Measurements from ENCODE around the gene CACNG4. TPM values are rescaled to one million over a fixed set of nuclear protein-coding genes. Genes with fewer than 3 reads are reported as not detected.

CACNG4 gene
- total RNA-seq, 2 donors from 2014 or later = 9.5 to 12.9 TPM

- Histone ChIP-seq H3K36me3 (no peaks in the 10 kb centered on the region), H3K4me3 (no peak overlapping the region), H3K27me3 (replicated peaks; ENCODE audit: insufficient read depth) (no peaks in the 10 kb centered on the region), H3K4me1 (replicated peaks) (no peaks in the 10 kb centered on the region), H3K9me3 (no peaks in the 10 kb centered on the region), H3K27ac (no peak overlapping the region)
- no peak for TF ChIP-seq POLR2AphosphoS5 (IDR thresholded peaks at IDR 0.05)
- no peak for TF ChIP-seq CTCF (IDR thresholded peaks at IDR 0.05)
- TF ChIP-seq POLR2A (IDR thresholded peaks at IDR 0.05) = no peak
- WGBS = 34% methylated on average over 2 of the region's 2 CpGs
- DNase-seq (ENCODE audit: low spot score) = no peak
- intact Hi-C loops (cut with DNase I) = no loop called here
Observed at GRCh38 chr17:67066717-67067116, 102.2 kb downstream of the CACNG4 start.

- TF ChIP-seq POLR2AphosphoS5 (IDR thresholded peaks at IDR 0.05) = no peak
- no peak for TF ChIP-seq POLR2A (IDR thresholded peaks at IDR 0.05)
- TF ChIP-seq CTCF (IDR thresholded peaks at IDR 0.05) = no peak
- no peak overlapping the region for H3K4me3 ChIP-seq
- DNase-seq (ENCODE audit: low spot score) = no peak
- no peak overlapping the region for H3K27ac ChIP-seq
- H3K27me3 ChIP-seq (replicated peaks; ENCODE audit: insufficient read depth) = no peaks in the 10 kb centered on the region
- H3K36me3 ChIP-seq = no peaks in the 10 kb centered on the region
- no peaks in the 10 kb centered on the region for H3K9me3 ChIP-seq
- H3K4me1 ChIP-seq (replicated peaks) = no peaks in the 10 kb centered on the region
- 91% methylated on average over 13 of the region's 13 CpGs for WGBS
- intact Hi-C loops (cut with DNase I) = no loop called here
Observed at GRCh38 chr17:67067571-67068482, 103.3 kb downstream of the CACNG4 start.

GRCh38 chr17:67068999-67069398 is 104.5 kb downstream of the CACNG4 start:
- no peak overlapping the region for H3K4me3 ChIP-seq
- 60% methylated on average over 3 of the region's 3 CpGs for WGBS
- no peaks in the 10 kb centered on the region for H3K9me3 ChIP-seq
- intact Hi-C loops (cut with DNase I) = no loop called here
- no peaks in the 10 kb centered on the region for H3K4me1 ChIP-seq (replicated peaks)
- H3K36me3 ChIP-seq = no peaks in the 10 kb centered on the region
- H3K27me3 ChIP-seq (replicated peaks; ENCODE audit: insufficient read depth) = no peaks in the 10 kb centered on the region
- H3K27ac ChIP-seq = no peak overlapping the region
- DNase-seq (ENCODE audit: low spot score) = no peak
- TF ChIP-seq CTCF (IDR thresholded peaks at IDR 0.05) (no peak), POLR2A (IDR thresholded peaks at IDR 0.05) (no peak), POLR2AphosphoS5 (IDR thresholded peaks at IDR 0.05) (no peak)

- 61% methylated on average over 5 of the region's 5 CpGs for WGBS
- no peaks in the 10 kb centered on the region for H3K36me3 ChIP-seq
- no peak for TF ChIP-seq CTCF (IDR thresholded peaks at IDR 0.05)
- TF ChIP-seq POLR2AphosphoS5 (IDR thresholded peaks at IDR 0.05) = no peak
- no peak for TF ChIP-seq POLR2A (IDR thresholded peaks at IDR 0.05)
- H3K4me1 ChIP-seq (replicated peaks) = no peaks in the 10 kb centered on the region
- intact Hi-C loops (cut with DNase I) = no loop called here
- H3K27ac ChIP-seq = no peak overlapping the region
- H3K27me3 ChIP-seq (replicated peaks; ENCODE audit: insufficient read depth) = no peaks in the 10 kb centered on the region
- H3K9me3 ChIP-seq = no peaks in the 10 kb centered on the region
- no peak overlapping the region for H3K4me3 ChIP-seq
- DNase-seq (ENCODE audit: low spot score) = no peak
Observed at GRCh38 chr17:67069603-67070136, 105.2 kb downstream of the CACNG4 start.

GRCh38 chr17:67071595-67071994 is 107.1 kb downstream of the CACNG4 start:
- Histone ChIP-seq H3K27me3 (replicated peaks; ENCODE audit: insufficient read depth) (no peaks in the 10 kb centered on the region), H3K36me3 (no peaks in the 10 kb centered on the region), H3K9me3 (no peaks in the 10 kb centered on the region), H3K4me3 (no peak overlapping the region), H3K4me1 (replicated peaks) (no peaks in the 10 kb centered on the region), H3K27ac (no peak overlapping the region)
- no peak for TF ChIP-seq POLR2AphosphoS5 (IDR thresholded peaks at IDR 0.05)
- no peak for TF ChIP-seq POLR2A (IDR thresholded peaks at IDR 0.05)
- TF ChIP-seq CTCF (IDR thresholded peaks at IDR 0.05) = no peak
- no peak for DNase-seq (ENCODE audit: low spot score)
- intact Hi-C loops (cut with DNase I) = no loop called here
